GM20431 (cell line): ENCODE data around the gene CD274.

Experiments
- in situ Hi-C: fragments of 300-500 bp; cut with MseI, MboI; formaldehyde crosslinking; loops from one replicate; pipeline ENCODE4 v1.15.0; 2020; ENCODE audit warnings: low sequenced_read_pairs; ENCODE audit not compliant: unreplicated experiment

CD274 gene

GRCh38 chr9:5450359-5451091 is at the start of gene CD274:
CD274 (plus strand) TSS chr9:5450542; CDS start chr9:5456114, 5,572 bp downstream.
- in situ Hi-C loops, result loop anchor here (25.0 kb wide), 1 partner anchor 137 kb away; no protein-coding TSS in a partner anchor

GRCh38 chr9:5402217-5402616 is 48.1 kb upstream of the CD274 start:
- in situ Hi-C loops, result no loop called here

- in situ Hi-C loops, result no loop called here
Measured at GRCh38 chr9:5408596-5408995, 41.7 kb upstream of the CD274 start.

DNA sequence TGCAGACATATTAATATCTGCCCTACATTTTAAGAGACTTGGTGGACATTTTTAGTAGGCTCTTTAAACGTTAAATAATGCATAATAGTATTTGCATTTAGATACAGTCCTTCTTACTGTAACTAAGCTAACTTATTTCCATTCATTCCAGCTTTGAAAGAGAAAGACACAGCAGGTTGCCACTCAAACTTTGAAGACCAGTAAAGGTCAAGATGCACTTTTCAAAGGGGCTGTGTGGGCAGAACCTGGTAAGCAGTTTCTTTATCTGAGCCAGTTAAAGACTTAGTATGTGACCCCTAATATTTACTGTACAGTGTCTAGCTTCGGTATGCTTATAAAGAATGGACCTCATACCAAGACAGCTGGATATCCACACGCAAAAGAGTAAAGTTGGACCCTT is 33.4 kb upstream of the CD274 start:
- in situ Hi-C loops, result no loop called here

DNA sequence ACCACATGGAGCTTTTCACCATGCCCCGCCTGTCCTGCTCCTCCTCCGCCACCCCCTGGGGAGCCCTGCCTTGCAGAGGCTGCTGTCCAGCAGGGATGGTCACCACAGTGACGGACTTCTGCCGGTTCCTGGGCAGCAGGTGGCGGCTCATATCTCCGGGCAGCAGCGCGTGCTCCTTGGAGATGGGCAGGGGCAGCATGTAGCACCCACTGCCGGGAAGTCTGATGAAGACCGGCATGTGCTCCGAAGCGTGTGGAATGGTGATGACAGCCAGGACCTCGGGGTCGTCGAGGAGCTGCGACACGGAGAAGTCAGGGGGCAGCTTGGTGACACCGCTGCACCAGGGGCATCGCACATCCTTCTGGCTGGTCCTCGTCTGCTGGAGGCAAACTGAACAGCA is 31.9 kb upstream of the CD274 start:
- in situ Hi-C loops, result no loop called here

- in situ Hi-C loops, result no loop called here
Measured at GRCh38 chr9:5419987-5420386, 30.4 kb upstream of the CD274 start.

- in situ Hi-C loops, result no loop called here
Measured at GRCh38 chr9:5421163-5421562, 29.2 kb upstream of the CD274 start.

- in situ Hi-C loops, result no loop called here
Measured at GRCh38 chr9:5422276-5422675, 28.1 kb upstream of the CD274 start.

- in situ Hi-C loops, result loop anchor here (25.0 kb wide), 1 partner anchor 663 kb away; no protein-coding TSS in a partner anchor
Measured at GRCh38 chr9:5425006-5425628, 25.2 kb upstream of the CD274 start.

GRCh38 chr9:5427005-5427404 is 23.3 kb upstream of the CD274 start:
- in situ Hi-C loops, result loop anchor here (25.0 kb wide), 1 partner anchor 665 kb away; no protein-coding TSS in a partner anchor

DNA sequence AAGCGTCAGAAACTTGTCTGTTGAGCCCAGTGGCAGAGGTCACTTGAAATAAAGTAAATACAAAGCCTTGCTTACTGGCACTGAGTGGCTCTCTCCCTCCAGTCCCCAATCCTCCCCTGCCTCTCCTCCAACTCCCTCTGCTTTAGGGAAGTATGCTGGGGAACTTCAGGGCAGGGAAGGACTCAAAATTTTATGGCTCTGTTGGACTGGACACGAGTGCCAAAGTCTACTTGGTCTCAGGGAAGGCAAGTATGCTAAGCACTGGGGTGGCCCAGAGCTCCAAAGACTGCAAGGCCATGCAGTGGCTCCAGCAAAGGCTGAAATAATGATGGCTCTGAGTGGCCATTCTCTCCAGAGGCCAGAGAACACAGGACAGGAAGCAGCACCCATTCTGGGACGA is 22.2 kb upstream of the CD274 start:
- in situ Hi-C loops, result loop anchor here (25.0 kb wide), 1 partner anchor 666 kb away; no protein-coding TSS in a partner anchor

- in situ Hi-C loops, result loop anchor here (25.0 kb wide), 1 partner anchor 667 kb away; no protein-coding TSS in a partner anchor
Measured at GRCh38 chr9:5428794-5429528, 21.4 kb upstream of the CD274 start.

- in situ Hi-C loops, result loop anchor here (25.0 kb wide), 1 partner anchor 668 kb away; no protein-coding TSS in a partner anchor
Measured at GRCh38 chr9:5429873-5430564, 20.3 kb upstream of the CD274 start.

DNA sequence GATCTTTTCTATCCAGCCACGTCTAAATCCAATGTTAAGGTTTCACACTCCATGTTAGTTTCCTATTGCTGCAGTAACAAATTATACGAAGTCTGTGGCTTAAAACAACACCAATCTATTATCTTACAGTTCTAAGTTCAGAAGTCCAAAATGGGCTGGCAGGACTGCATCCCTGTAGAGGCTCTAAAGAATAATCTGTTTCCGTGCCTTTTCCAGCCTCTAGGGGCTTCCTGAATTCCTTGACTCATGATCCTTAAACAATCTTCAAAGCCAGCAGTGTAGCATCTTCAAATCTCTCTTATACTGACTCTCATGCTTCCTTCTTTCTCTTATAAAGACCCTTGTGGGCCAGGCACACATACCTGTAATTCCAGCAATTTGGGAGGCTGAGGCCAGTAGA is 19.4 kb upstream of the CD274 start:
- in situ Hi-C loops, result loop anchor here (25.0 kb wide), 1 partner anchor 669 kb away; no protein-coding TSS in a partner anchor

DNA sequence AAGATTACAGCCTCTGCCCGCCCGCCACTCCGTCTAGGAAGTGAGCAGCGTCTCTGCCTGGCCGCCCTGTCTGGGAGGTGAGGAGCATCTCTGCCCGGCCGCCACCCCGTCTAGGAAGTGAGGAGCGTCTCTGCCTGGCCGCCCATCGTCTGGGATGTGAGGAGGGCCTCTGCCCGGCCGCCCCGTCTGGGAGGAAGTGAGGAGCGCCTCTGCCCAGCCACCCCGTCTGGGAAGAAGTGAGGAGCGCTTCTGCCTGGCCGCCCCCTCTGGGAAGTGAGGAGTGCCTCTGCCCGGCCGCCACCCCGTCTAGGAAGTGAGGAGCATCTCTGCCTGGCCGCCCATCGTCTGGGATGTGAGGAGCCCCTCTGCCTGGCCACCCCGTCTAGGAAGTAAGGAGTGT is 17.5 kb upstream of the CD274 start:
- in situ Hi-C loops, result loop anchor here (25.0 kb wide), 1 partner anchor 671 kb away; no protein-coding TSS in a partner anchor

DNA sequence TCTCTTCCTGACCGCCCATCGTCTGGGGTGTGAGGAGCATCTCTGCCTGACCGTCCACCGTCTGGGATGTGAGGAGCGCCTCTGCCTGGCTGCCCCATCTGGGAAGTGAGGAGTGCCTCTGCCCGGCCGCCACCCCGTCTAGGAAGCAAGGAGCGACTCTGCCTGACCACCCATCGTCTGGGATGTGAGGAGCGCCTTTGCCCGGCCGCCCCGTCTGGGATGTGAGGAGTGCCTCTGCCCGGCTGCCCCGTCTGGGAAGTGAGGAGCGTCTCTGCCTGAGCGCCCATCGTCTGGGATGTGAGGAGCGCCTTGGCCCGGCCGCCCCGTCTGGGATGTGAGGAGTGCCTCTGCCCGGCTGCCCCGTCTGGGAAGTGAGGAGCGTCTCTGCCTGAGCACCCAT is 17.0 kb upstream of the CD274 start:
- in situ Hi-C loops, result loop anchor here (25.0 kb wide), 1 partner anchor 671 kb away; no protein-coding TSS in a partner anchor

DNA sequence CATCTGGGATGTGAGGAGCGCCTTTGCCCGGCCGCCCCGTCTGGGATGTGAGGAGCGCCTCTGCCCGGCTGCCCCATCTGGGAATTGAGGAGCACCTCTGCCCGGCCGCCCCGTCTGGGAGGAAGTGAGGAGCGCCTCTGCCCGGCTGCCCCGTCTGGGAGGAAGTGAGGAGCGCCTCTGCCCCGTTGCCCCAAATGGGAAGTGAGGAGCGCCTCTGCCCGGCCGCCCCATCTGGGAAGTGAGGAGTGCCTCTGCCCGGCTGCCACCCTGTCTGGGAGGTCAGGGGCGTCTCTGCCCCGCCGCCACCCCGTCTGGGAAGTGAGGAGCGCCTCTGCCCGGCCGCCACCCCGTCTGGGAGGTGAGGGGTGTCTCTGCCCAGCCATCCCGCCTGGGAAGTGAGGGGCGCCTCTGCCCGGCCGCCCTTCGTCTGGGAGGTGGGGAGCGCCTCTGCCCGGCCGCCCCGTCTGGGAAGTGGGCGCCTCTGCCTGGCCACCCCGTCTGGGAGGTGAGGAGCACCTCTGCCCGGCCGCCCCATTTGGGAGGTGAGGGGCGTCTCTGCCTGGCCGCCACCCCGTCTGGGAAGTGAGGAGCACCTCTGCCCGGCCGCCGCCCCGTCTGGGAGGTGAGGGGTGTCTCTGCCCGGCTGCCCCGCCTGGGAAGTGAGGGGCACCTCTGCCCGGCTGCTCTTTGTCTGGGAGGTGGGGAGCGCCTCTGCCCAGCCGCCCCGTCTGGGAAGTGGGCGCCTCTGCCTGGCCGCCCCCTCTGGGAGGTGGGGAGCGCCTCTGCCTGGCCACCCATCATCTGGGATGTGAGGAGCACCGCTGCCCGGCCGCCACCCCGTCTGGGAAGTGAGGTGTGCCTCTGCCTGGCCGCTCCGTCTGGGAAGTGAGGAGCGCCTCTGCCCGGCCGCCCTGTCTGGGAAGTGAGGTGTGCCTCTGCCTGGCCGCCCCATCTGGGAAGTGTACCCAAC is 16.2 kb upstream of the CD274 start:
- in situ Hi-C loops, result loop anchor here (25.0 kb wide), 1 partner anchor 672 kb away; no protein-coding TSS in a partner anchor

GRCh38 chr9:5435912-5436311 is 14.4 kb upstream of the CD274 start:
- in situ Hi-C loops, result loop anchor here (25.0 kb wide), 1 partner anchor 674 kb away; no protein-coding TSS in a partner anchor

GRCh38 chr9:5436441-5436840 is 13.9 kb upstream of the CD274 start:
- in situ Hi-C loops, result loop anchor here (25.0 kb wide), 1 partner anchor 674 kb away; no protein-coding TSS in a partner anchor
